Suppressor macrophage treated with lipopolysaccharide for 4 hours (primary cell): Measurements from ENCODE around the gene UBQLNL.

ENCODE experiments used
- DNase-seq: peaks from one replicate; pipeline ENCODE4 v3.0.0-alpha.2; 2020

UBQLNL gene

GRCh38 chr11:5516599-5516998 lies at the start of gene UBQLNL:
TSS of gene UBQLNL (minus strand) at chr11:5516699. CDS start at chr11:5516441, 258 bp downstream.
- no peak for DNase-seq

- no peak for DNase-seq
Observed at GRCh38 chr11:5564259-5565019, 47.9 kb upstream of the UBQLNL start.

GRCh38 chr11:5557751-5558150 lies 41.3 kb upstream of the UBQLNL start:
- no peak for DNase-seq

- DNase-seq = no peak
Observed at GRCh38 chr11:5556596-5557188, 40.2 kb upstream of the UBQLNL start.

- DNase-seq = no peak
Observed at GRCh38 chr11:5553343-5553742, 36.8 kb upstream of the UBQLNL start.

- no peak for DNase-seq
Observed at GRCh38 chr11:5550440-5551095, 34.1 kb upstream of the UBQLNL start.

GRCh38 chr11:5548440-5548839 lies 31.9 kb upstream of the UBQLNL start, which contains the start of gene OR52H1:
TSS of gene OR52H1 (minus strand) at chr11:5548540. CDS start at chr11:5545505, 3,035 bp downstream.
- no peak for DNase-seq

GRCh38 chr11:5547982-5548381 lies 31.5 kb upstream of the UBQLNL start:
- no peak for DNase-seq

- no peak for DNase-seq
Observed at GRCh38 chr11:5546457-5546856, 30.0 kb upstream of the UBQLNL start.

GRCh38 chr11:5541427-5541826 lies 24.9 kb upstream of the UBQLNL start:
- no peak for DNase-seq

- no peak for DNase-seq
Observed at GRCh38 chr11:5536482-5536881, 20.0 kb upstream of the UBQLNL start.

GRCh38 chr11:5534046-5534445 lies 17.5 kb upstream of the UBQLNL start:
- DNase-seq = peak; percentile 2

GRCh38 chr11:5531053-5531831 lies 14.7 kb upstream of the UBQLNL start:
- DNase-seq = no peak

GRCh38 chr11:5528495-5528894 lies 12.0 kb upstream of the UBQLNL start:
- DNase-seq = no peak

GRCh38 chr11:5527716-5528115 lies 11.2 kb upstream of the UBQLNL start:
- no peak for DNase-seq

- no peak for DNase-seq
Observed at GRCh38 chr11:5524756-5525155, 8.3 kb upstream of the UBQLNL start.

GRCh38 chr11:5522308-5522707 lies 5.8 kb upstream of the UBQLNL start:
- no peak for DNase-seq

- DNase-seq = no peak
Observed at GRCh38 chr11:5521540-5521939, 5.0 kb upstream of the UBQLNL start.

- no peak for DNase-seq
Observed at GRCh38 chr11:5514841-5515240, 1.7 kb downstream of the UBQLNL start.

GRCh38 chr11:5509803-5510202 lies 6.7 kb downstream of the UBQLNL start, which contains the start of gene UBQLN3:
TSS of gene UBQLN3 (minus strand) at chr11:5509957. CDS start at chr11:5509558, 399 bp downstream.
- DNase-seq = no peak

GRCh38 chr11:5508605-5509004 lies 7.9 kb downstream of the UBQLNL start:
- DNase-seq = no peak

GRCh38 chr11:5507933-5508305 lies 8.6 kb downstream of the UBQLNL start:
- no peak for DNase-seq
